SK-N-SH (cell line): ENCODE measurements around the gene TBXA2R.

Source experiments
- CHD2 ChIP-seq: fragments of 150-350 bp; IDR thresholded peaks from 2 replicates; pipeline ENCODE4 v1.6.1; 2018; ENCODE audit warnings: low read length; ENCODE audit not compliant: partially characterized antibody
- ELF1 ChIP-seq: IDR thresholded peaks from 2 replicates; pipeline ENCODE4 v1.4.0; 2012
- FOXM1 ChIP-seq: IDR thresholded peaks from 2 replicates; pipeline ENCODE4 v1.4.0; 2012; ENCODE audit warnings: low read depth, mild to moderate bottlenecking
- USF1 ChIP-seq: IDR thresholded peaks from 2 replicates; pipeline ENCODE4 v1.4.0; 2012; ENCODE audit warnings: low read depth, borderline replicate concordance
- YY1 ChIP-seq: IDR thresholded peaks from 2 replicates; pipeline ENCODE4 v1.4.0; 2012; ENCODE audit warnings: low read depth, mild to moderate bottlenecking

- no peak for TF ChIP-seq CHD2
- TF ChIP-seq YY1 = no peak
- no peak for TF ChIP-seq USF1
- TF ChIP-seq FOXM1 = no peak
- no peak for TF ChIP-seq ELF1
Observed at GRCh38 chr19:3554254-3555083, 52.2 kb downstream of the TBXA2R start.
